GM11168 (cell line): ENCODE measurements around the gene TEK.
"Not testable (repeated sequence)": the region's sequence is repeated elsewhere in the genome, so short reads cannot be mapped to it uniquely, and the experiment has no call there.

Experiments used
- in situ Hi-C: fragments of 300-500 bp; cut with MboI; formaldehyde crosslinking; loops from one replicate; pipeline ENCODE4 v1.12.0; 2022; ENCODE audit warnings: low sequenced_read_pairs; ENCODE audit not compliant: unreplicated experiment

TEK gene

DNA sequence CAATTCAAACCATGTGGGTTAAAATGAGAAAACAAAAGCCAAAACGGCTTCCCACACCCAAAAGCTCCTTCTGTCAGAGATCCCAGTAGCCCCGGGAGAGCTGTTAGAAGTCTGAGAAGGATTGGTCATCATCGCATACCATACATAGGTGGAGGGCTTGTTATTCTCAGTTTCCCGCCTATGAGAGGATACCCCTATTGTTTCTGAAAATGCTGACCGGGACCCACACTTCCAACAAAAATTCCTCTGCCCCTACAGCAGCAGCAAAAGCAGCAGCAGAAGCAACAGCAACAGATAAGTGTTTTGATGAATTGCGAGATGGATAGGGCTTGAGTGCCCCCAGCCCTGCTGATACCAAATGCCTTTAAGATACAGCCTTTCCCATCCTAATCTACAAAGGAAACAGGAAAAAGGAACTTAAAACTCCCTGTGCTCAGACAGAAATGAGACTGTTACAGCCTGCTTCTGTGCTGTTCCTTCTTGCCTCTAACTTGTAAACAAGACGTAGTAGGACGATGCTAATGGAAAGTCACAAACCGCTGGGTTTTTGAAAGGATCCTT, at the start of gene TEK:
Gene TEK (plus strand): TSS at position 245 of the 561 bp plus-strand sequence. CDS start 366 bp downstream, outside the sequence.
- in situ Hi-C loops, result no loop called here

DNA sequence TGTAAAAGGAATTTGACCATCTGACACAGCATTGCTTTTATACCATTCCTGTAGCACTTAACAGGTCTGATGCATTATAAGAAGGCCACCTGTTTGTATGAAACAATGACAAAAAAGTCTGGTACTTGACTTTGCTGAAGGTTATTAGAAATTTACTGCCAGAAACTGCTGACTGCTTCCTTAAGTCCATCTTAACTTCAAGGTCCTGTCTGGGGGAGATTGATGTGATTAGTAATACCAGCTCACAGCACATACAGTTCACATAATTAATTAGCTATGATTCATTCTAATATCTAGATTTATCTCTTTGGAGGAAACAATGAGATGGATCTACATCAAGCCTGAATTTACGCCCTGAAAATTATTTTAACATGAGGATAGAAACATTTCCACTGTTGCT, 49.6 kb upstream of the TEK start:
- in situ Hi-C loops, result no loop called here

DNA sequence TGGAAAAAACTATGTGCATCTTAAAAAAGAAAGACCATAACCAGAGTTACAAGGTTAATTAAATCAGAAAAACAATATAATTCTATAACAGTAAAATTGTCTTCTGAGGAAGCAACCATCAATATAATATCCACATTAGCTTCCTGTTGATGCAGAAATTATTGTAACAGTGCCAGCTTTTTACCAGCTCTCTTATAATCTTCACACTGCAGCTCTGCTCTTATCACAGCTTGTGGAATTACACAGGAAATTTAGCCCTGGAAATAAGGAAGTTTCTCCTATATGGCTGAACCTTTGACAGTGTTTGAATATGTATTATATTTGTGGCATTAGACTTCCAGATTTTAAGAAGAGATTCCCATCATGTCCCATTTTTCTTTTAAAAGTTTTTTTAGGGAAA, 49.1 kb upstream of the TEK start:
- in situ Hi-C loops, result no loop called here

DNA sequence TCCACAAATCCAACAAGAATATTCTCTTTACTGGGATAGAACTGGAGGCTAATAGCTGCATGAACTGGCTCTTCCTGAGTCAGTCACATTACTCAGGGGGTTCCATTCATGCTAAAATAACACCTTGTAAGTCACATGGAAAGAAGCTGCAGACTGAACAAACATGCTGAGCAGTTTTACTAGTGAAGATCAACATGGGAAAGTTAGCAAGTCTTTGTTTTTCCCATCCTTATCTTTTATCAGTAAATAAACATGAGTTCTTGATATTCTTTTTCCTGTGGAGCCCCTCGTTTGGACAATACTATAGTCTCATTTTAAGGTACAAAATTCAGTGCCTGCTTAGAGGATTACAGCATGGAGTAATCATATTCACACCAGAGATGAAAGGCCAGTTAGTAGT, 43.7 kb upstream of the TEK start:
- in situ Hi-C loops, result no loop called here

DNA sequence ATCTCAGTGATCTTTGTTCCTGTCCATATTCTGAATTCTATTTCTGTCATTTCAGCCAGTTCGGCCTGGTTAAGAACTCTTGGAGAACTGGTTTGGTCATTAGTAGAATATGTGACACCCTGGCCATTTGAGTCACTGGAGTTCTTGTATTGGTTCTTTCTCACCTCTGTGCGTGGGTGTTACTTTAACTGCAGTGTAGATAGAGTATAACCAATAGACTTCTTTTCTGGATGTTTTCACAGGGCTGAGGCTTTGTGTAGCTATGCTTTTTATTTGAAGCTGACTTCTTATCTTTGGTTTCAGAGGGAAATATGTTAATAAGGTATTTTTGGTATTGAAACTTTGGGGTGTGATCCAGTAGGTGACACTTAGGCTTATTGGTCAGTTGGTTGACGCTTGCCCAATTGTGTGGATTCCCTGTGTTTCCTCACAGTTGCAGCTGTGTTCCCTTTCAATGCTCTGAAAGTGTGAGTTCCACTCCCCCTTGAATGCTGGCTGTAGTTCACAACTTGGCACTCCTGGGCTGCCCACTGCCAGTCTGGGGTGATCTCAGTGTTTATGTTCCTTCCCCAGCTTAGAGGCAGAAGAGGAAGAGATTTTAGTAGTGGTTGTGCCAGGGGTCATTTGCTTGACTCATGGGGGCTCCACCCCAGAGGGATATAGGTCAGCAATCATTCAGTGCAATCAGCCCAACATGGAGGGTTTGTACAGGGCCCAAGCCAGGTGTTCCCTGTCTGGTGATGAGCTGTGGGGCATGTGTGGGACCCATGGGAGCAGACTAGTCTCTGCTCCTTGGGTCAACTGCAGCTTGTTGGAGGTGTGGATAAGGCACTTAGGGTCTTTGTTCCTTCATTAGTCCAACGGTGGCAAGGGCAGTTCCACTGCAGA, 34.9 kb upstream of the TEK start:
- in situ Hi-C loops, result no loop called here

DNA sequence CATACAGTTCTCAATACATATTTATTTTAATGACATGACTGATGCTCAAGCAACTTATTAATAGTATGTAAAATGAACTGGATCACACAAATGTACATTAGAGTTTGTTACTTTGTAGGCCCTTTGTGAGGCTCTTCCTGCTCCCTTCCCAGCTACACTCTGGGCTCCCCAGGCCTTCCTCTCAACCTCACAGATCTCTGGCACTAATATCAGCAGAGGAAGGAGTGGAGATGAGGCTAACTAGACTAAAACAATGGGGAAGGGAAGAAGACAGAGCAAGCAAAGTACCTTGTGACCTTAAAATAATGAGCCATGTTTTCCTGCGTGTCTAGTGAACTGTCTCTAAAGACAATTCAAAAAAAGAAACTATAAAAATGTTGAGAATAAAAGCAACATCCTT, 30.3 kb upstream of the TEK start:
- in situ Hi-C loops, result no loop called here

DNA sequence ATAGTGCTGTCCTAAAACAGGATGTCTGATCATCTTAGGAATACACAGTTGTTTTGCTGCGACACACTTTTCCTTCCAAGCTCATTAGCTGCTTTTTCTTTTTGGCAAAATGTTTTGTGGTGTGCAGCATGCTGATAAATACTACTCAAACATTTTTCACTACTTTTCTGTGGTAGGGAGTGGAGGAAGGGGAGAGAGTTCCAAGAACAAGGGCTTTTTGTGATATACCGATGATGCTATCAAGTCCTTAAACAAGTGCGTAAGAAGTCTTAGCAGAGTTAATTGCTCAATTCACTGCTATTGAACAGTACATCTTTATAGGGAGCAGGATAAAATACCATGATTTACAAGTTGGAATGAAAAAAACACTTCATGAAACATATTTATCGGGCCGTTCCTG, 23.6 kb upstream of the TEK start:
- in situ Hi-C loops, result no loop called here

DNA sequence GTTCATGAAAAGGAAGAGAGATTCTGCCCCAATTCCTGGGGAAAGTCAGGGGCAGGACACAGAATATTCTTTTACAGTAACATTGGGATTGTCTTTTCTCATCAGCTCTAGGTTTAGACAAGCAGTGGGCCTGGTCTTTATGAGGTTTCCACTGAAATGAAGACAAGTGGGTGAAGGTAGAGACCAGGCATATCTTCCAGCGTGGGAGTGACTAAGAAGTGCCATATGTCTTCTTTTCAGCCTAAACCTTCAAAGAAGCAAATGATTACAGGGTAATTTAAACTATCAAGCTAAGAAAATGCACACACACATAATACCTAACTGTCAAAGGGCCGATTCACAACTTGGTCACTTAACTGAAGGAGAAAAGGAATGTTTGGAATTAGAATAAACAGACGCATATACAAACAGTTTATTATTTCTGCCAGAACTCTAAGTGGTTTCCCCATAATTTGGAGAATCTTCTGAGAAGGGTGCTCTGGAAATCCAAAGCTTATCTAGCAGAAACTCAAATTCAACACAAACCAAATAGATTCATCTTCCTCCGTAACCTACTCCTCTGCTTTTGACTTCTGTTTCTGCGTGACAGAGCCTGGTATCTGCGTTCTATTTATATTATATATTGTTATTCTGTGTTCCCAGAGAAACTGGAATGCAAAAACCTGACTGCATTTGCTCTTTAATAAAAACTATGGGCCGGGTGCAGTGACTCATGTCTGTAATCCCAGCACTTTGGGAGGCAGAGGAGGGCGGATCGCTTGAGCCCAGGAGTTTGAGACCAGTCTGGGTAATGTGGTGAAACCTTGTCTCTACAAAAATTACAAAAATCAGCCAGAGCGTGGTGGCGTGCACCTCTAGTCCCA, 22.0 kb upstream of the TEK start:
- in situ Hi-C loops, result no loop called here

DNA sequence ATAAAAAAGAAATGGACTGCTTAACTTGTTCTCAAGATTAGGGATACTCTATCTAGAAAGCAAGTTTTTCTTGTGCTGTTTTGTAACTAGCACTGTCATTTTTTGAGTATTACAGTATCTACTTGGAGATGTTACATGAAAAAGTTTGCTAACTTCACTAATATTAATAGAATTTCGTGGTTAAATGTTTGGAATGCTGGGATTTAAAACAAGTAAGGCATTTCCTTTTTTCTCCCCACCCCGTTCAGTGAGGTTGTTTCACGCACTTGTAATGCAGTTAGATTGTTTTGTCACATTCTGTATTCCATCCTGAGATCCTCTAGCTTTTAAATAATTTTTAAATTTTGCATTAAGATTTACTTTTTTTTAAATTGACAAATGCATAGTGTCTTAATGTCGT, 20.0 kb upstream of the TEK start:
- in situ Hi-C loops, result no loop called here

DNA sequence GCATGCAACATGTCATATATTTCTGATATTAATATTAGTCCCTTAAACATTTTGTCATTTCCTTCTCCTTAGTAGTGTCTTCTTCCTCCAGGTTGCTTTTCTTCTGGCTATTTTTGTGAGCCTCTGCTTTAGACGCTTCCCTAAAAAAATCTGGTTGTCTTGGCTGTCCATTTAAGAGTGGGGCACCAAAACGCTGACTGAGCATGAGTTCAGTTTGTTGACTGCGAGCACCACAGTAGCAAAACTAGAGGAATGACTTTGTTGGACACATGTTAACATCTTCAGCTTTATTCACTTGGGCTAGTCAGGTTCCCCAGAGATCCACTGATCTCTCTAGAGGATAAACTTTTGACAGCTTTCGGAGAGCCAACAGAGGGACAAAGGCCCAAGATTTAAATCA, 19.3 kb upstream of the TEK start:
- in situ Hi-C loops, result no loop called here

DNA sequence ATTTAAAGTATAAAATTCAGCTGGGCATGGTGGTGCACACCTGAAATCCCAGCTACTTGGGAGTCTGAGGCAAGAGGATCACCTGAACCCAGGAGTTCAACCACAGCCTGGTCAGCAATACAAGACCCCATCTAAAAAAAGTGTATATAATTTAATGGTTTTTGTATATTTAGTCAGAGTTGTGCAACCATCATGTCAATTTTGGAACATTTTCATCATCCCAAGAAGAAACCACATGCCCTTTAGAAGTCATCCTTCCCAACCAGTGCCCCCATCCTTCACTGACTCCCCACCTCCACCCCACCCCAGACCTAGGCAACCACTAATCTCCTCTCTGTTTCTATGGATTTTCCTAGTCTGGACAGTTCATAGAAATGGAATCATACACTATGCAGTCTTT, 18.8 kb upstream of the TEK start:
- in situ Hi-C loops, result no loop called here

DNA sequence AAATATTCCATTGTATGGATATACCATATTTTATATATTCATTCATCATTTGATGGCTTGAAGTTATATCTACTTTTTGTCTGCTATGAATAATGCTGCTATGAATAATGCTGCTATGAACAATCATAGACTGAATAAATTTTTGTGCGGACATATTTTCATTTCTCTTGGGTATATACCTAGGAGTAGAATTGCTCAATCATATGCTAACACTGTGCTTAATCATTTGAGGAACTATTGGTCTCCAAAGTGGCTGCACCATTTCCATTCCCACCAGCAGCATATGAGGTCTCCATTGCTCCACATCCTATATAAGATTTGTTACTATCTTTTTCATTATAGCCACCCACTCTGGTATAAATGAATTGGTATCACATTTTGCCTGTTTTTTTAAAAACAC, 18.3 kb upstream of the TEK start:
- in situ Hi-C loops, result no loop called here

DNA sequence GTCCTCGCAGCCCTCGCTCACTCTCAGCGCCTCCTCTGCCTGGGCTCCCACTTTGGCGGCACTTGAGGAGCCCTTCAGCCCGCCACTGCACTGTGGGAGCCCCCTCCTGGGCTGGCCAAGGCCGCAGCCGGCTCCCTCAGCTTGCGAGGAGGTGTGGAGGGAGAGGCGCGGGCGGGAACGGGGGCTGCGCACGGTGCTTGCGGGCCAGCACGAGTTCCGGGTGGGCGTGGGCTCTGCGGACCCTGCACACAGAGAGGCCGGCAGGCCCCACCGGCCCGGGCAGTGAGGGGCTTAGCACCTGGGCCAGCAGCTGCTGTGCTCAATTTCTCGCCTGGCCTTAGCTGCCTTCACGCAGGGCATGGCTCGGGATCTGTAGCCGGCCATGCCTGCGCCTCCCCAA, 16.5 kb upstream of the TEK start:
- in situ Hi-C loops, result not testable (repeated sequence)

DNA sequence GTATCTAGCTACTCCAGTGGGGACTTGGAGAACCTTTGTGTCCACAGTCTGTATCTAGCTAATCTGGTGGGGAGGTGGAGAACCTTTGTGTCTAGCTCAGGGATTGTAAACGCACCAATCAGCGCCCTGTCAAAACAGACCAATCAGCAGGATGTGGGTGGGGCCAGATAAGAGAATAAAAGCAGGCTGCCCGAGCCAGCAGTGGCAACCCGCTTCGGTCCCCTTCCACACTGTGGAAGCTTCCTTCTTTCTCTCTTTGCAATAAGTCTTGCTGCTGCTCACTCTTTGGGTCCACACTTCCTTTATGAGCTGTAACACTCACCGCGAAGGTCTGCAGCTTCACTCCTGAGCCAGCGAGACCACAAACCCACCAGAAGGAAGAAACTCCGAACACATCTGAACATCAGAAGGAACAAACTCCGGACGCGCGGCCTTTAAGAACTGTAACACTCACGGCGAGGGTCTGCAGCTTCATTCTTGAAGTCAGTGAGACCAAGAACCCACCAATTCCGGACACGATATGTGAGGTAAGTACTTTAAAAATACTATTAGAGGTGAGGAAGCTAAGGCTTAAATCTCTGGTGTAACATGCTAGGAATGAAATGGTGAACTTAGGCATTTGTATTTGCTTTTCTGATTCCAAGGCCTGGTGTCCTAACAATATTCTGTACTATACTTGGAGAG, 15.5 kb upstream of the TEK start:
- in situ Hi-C loops, result not testable (repeated sequence)

DNA sequence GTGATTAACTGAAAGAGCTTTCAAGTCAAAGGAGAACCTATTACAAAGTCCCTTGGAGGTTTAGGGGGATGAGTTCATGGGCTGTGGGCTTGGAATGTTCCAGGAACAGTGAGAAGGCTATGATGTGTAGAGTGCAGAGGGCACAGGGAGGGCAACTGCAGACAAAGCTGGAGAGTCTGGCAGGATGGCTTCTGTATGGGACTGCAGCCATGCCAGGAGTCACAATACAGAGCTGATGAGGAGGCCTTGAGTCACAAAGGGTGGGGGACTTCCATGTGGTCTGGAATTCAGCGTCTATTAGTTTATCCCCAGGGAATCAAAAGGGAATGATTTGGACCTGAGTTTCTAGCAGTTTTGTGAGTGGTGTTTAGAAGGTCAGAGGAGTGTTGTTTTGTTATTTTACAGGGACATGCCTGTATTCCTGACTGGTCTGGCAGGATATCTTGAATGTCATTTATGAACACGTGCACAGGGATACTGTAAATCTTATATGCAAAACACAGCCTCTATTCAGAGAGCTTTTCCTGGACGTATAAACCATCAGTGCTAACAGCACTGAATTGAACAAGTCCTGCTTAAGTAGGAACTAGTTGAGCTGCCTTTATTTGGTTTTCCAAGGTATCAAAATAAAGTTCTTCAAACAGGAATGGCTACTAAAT, 14.3 kb upstream of the TEK start:
- in situ Hi-C loops, result no loop called here

DNA sequence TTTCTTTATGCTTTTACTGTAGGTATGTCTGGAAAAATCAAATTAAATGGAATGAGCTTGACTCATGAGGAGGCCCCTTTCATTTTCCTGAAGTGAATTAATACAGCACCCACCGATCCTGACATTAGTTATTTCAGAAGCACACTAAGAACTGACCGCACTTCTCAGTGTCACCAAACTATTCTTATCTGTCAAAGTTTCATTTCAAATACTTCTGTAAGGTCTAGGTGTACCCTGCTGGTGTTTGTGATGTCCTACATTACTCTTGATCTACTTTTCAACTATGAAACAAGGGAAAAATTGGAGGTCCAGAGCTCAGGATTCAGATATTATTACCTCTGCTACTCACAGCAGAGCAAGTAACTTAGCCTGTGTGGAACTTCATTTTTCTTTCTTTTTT, 1.8 kb upstream of the TEK start:
- in situ Hi-C loops, result no loop called here

DNA sequence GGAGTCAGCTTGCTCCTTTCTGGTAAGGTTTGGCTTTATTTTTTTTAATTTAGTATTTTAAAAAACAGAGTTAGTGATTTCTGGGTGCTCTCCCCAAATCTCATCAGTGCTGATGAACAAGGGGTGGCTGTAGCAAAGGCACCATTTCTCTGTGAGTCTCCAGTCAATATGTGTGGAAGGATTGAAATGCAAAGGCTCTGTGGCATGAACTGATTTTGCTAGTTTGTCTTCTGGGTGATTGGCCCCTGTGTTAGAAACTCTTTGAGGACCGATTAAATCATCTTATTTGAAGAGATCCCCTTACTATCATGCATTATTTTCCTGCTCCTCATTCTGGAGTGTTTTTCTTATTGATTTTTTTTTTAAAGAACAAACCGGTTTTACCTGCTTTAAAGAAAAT, 596 bp downstream of the TEK start:
- in situ Hi-C loops, result no loop called here

DNA sequence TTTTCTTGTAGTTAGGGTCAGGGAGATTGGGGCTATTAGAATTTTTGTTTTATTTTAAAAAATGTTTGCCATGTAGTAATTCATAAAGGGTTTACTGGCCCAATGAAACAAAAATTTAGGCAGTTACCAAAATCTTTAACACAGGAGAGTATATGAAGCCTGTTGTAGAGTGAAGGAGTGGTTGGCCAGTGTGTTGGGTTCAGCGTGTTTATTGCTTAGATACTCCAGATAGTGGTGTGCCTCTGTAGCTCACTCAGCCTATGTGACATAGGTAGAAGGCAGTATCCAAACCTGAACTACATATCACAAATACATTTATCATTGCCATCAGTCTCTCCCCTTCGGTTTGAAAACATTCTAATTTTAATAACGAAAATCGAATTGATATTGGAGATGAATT, 1.2 kb downstream of the TEK start:
- in situ Hi-C loops, result no loop called here

DNA sequence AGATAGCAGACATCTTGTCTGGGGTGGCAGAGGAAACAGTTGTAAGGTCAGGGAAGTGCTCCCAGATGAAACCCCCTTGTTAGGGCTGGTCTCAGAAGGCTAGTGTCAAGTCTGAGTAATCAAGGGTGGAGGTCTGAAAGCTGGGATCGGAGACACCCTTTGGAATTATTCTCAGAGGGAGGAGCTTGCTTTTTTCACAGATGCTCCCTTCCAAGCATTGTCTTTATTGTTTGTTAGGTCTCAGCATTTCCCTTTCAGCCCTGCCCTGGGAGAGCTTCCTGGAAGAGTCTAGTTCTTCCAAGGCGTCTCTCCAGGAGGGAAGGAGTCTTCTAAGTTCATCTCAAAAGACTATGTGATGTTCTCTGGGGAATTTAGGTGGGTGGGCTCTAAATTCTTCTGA, 3.2 kb downstream of the TEK start:
- in situ Hi-C loops, result no loop called here

DNA sequence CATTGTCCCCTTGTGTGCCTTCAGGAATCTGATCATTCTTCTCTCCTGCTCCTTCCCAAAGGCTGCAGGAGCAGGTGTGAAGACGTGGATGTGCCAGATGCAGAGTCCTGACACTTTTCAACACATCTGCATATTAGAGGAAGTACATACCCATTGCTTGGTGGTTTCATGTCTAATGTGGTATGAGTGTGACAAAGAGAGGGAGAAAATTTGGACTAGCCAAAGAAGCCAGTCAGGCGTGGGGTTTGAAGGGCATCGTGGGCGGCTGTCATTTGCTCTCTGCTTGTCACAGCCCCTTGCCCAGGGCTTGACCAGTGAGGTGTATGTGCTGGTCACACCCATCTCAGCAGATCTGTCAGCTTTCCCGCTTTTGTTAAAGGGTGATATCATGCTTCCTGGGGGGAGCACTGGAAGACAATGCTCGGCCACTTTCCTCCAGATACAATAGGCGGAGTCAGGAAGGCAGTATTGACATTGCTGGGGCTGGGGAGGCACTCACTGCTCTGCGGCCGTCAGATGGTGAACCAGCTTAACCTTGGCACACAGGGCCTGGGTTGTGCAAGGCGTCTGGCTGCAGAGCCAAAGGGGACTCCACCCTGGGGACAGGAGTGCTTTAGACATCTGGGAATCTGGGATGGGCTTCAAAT, 8.6 kb downstream of the TEK start:
- in situ Hi-C loops, result no loop called here
